HG02981 (cell line): ENCODE data around the gene TAL2.
"Not testable (repeated sequence)": the region's sequence is repeated elsewhere in the genome, so short reads cannot be mapped to it uniquely, and the experiment has no call there.

Experiments used
- ATAC-seq: cut with Tn5 transposase; IDR thresholded peaks from one replicate; pipeline ENCODE4 v1.9.1; 2021; ENCODE audit warnings: mild to moderate bottlenecking, moderate library complexity; ENCODE audit not compliant: unreplicated experiment

TAL2 gene

GRCh38 chr9:105703638-105704037 is 41.4 kb downstream of the TAL2 start:
- not testable (repeated sequence) for ATAC-seq

- no peak for ATAC-seq
Measured at GRCh38 chr9:105706156-105706555, 43.9 kb downstream of the TAL2 start.

GRCh38 chr9:105708405-105708804 is 46.1 kb downstream of the TAL2 start:
- no peak for ATAC-seq

GRCh38 chr9:105710638-105711037 is 48.4 kb downstream of the TAL2 start:
- no peak for ATAC-seq

- no peak for ATAC-seq
Measured at GRCh38 chr9:105711867-105712266, 49.6 kb downstream of the TAL2 start.

GRCh38 chr9:105712297-105712696 is 50.0 kb downstream of the TAL2 start:
- ATAC-seq, result no peak
